ENCODE measurements around the gene SIL1. TPM values are rescaled to one million over a fixed set of nuclear protein-coding genes. Genes with fewer than 3 reads are reported as not detected.

Gene SIL1
- total and polyA plus RNA-seq, 7 donors, result 7.8 to 60.8 (median 33.0) TPM

- Histone ChIP-seq H3K27ac (no peak overlapping the region), H3K4me1 (peaks cover 0 to 17% (median 6%) of the 10 kb centered on the region in 4 donors), H3K9me3 (no peaks in the 10 kb centered on the region), H3K36me3 (no peaks in the 10 kb centered on the region), H3K4me3 (no peak overlapping the region), H3K27me3 (no peaks in the 10 kb centered on the region)
- 42 to 75% methylated on average over 10 of the region's 10 CpGs for WGBS, 2 donors
- TF ChIP-seq POLR2A (IDR thresholded peaks at IDR 0.05), result no peak
- TF ChIP-seq CTCF (IDR thresholded peaks at IDR 0.05), result no peak
- no peak for TF ChIP-seq EP300 (IDR thresholded peaks at IDR 0.05)
- TF ChIP-seq POLR2AphosphoS5 (IDR thresholded peaks at IDR 0.05), result no peak
- no peak for DNase-seq
- intact Hi-C loops (cut with DNase I), result no loop called here
Measured at GRCh38 chr5:138967791-138968448, 230.2 kb downstream of the SIL1 start.

- 96 to 97% methylated on average over 10 of the region's 10 CpGs for WGBS, 2 donors
- no peak for TF ChIP-seq POLR2AphosphoS5 (IDR thresholded peaks at IDR 0.05)
- no peak for TF ChIP-seq CTCF (IDR thresholded peaks at IDR 0.05)
- no peak overlapping the region for H3K27ac ChIP-seq
- no peaks in the 10 kb centered on the region for H3K27me3 ChIP-seq
- no peak overlapping the region for H3K4me3 ChIP-seq
- DNase-seq, result no peak
- peaks cover 0 to 5% (median 0%) of the 10 kb centered on the region in 4 donors for H3K4me1 ChIP-seq
- intact Hi-C loops (cut with DNase I), result no loop called here
- no peaks in the 10 kb centered on the region for H3K9me3 ChIP-seq
- no peaks in the 10 kb centered on the region for H3K36me3 ChIP-seq
Measured at GRCh38 chr5:138966236-138966985, 231.8 kb downstream of the SIL1 start.

- Histone ChIP-seq H3K27ac (no peak overlapping the region), H3K4me1 (peaks cover 0 to 5% (median 0%) of the 10 kb centered on the region in 4 donors)
Measured at GRCh38 chr5:138965626-138966025, 232.5 kb downstream of the SIL1 start.

GRCh38 chr5:138964647-138965201 is 233.4 kb downstream of the SIL1 start:
- TF ChIP-seq POLR2A (IDR thresholded peaks at IDR 0.05), result no peak
- TF ChIP-seq POLR2AphosphoS5 (IDR thresholded peaks at IDR 0.05), result no peak
- intact Hi-C loops (cut with DNase I), result no loop called here
- Histone ChIP-seq H3K36me3 (no peaks in the 10 kb centered on the region), H3K9me3 (no peaks in the 10 kb centered on the region), H3K4me1 (peaks cover 0 to 5% (median 0%) of the 10 kb centered on the region in 4 donors), H3K27me3 (no peaks in the 10 kb centered on the region), H3K27ac (no peak overlapping the region), H3K4me3 (no peak overlapping the region)
- 61 to 69% methylated on average over 7 of the region's 7 CpGs for WGBS, 2 donors
- no peak for DNase-seq

More at GRCh38 chr5:138965626-138966025, 232.5 kb downstream of the SIL1 start:
- 65 to 91% methylated on average over 2 of the region's 2 CpGs for WGBS, 2 donors
- DNase-seq, result no peak
- intact Hi-C loops (cut with DNase I), result no loop called here
- H3K9me3 ChIP-seq, result no peaks in the 10 kb centered on the region
- H3K4me3 ChIP-seq, result no peak overlapping the region
- no peak for TF ChIP-seq POLR2A (IDR thresholded peaks at IDR 0.05)
- no peak for TF ChIP-seq EP300 (IDR thresholded peaks at IDR 0.05)
- TF ChIP-seq POLR2AphosphoS5 (IDR thresholded peaks at IDR 0.05), result no peak
- no peak for TF ChIP-seq CTCF (IDR thresholded peaks at IDR 0.05)
- H3K36me3 ChIP-seq, result no peaks in the 10 kb centered on the region
- no peaks in the 10 kb centered on the region for H3K27me3 ChIP-seq

- no peaks in the 10 kb centered on the region for H3K36me3 ChIP-seq
- no peak for TF ChIP-seq POLR2A (IDR thresholded peaks at IDR 0.05)
- TF ChIP-seq EP300 (IDR thresholded peaks at IDR 0.05), result no peak
- no peak for TF ChIP-seq CTCF (IDR thresholded peaks at IDR 0.05)
- TF ChIP-seq POLR2AphosphoS5 (IDR thresholded peaks at IDR 0.05), result no peak
- no peaks in the 10 kb centered on the region for H3K9me3 ChIP-seq
- intact Hi-C loops (cut with DNase I), result no loop called here
- peaks cover 0 to 5% (median 0%) of the 10 kb centered on the region in 4 donors for H3K4me1 ChIP-seq
- no peaks in the 10 kb centered on the region for H3K27me3 ChIP-seq
- no peak overlapping the region for H3K27ac ChIP-seq
- WGBS, 2 donors, result 80 to 91% methylated on average over 13 of the region's 13 CpGs
- DNase-seq, result no peak
- H3K4me3 ChIP-seq, result no peak overlapping the region
Measured at GRCh38 chr5:138963763-138964371, 234.3 kb downstream of the SIL1 start.
